AG04450 (cell line): Measurements from ENCODE around the gene UTY. TPM values are rescaled to one million over a fixed set of nuclear protein-coding genes. Genes with fewer than 3 reads are reported as not detected.
"Not testable (repeated sequence)": the region's sequence is repeated elsewhere in the genome, so short reads cannot be mapped to it uniquely, and the experiment has no call there.

Source experiments
- CTCF ChIA-PET: fragments of 300-600, 350-600 bp; formaldehyde crosslinking; extraction: SDS; loops from one replicate; lab custom pipeline; 2022; ENCODE audit warnings: antibody characterized with exemption, inconsistent platforms; lab: Charles Lee
- POLR2A ChIA-PET: fragments of 350-600 bp; formaldehyde crosslinking; extraction: SDS; loops from one replicate; lab custom pipeline; 2021; ENCODE audit warnings: antibody characterized with exemption, inconsistent platforms; lab: Yijun Ruan, JAX
- DNase-seq: peaks from one replicate; pipeline ENCODE4 v3.0.0-alpha.2; 2011; ENCODE audit warnings: low read depth, low spot score
- H3K27ac ChIP-seq: one replicate; pipeline ENCODE4 v1.5.1; 2012; ENCODE audit warnings: low read depth, low read length, control low read depth
- H3K27me3 ChIP-seq: one replicate; pipeline ENCODE4 v1.6.0; 2012; ENCODE audit warnings: low read length; ENCODE audit not compliant: control insufficient read depth, insufficient read depth
- H3K4me3 ChIP-seq: 2 replicates; pipeline ENCODE4 v1.5.1; 2011; ENCODE audit warnings: mild to moderate bottlenecking, low read depth, low read length, control low read depth
- H3K9me3 ChIP-seq: 2 replicates; pipeline ENCODE4 v1.5.1; 2012; ENCODE audit warnings: low read length; ENCODE audit not compliant: control insufficient read depth, insufficient read depth
- CTCF ChIP-seq: IDR thresholded peaks from 2 replicates; pipeline ENCODE4 v1.5.1; 2011; ENCODE audit warnings: low read depth, low read length, control low read depth, inconsistent platforms
- polyA plus RNA-seq: library from polyadenylated mRNA; depleted of rRNA; stranded (reverse); fragments of >200 nt; gene quantifications from 2 replicates; pipeline ENCODE4 v1.2.3, GENCODE V29; 2011

Gene UTY
- polyA plus RNA-seq, 1 experiment: 11.0 TPM

GRCh38 chrY:13299411-13299810 lies 180.4 kb downstream of the UTY start:
- no peak for DNase-seq
- Histone ChIP-seq H3K27me3 (no peaks in the 10 kb centered on the region), H3K9me3 (no peaks in the 10 kb centered on the region), H3K27ac (no peak overlapping the region), H3K4me3 (no peak overlapping the region)
- POLR2A ChIA-PET: no interaction called here
- TF ChIP-seq CTCF: no peak
- CTCF ChIA-PET: no interaction called here

- TF ChIP-seq CTCF: no peak
- ChIA-PET CTCF (no interaction called here), POLR2A (no interaction called here)
Measured at GRCh38 chrY:13296176-13296890, 183.5 kb downstream of the UTY start.

GRCh38 chrY:13295026-13295425 lies 184.8 kb downstream of the UTY start:
- Histone ChIP-seq H3K4me3 (no peak overlapping the region), H3K27ac (no peak overlapping the region), H3K27me3 (no peaks in the 10 kb centered on the region), H3K9me3 (no peaks in the 10 kb centered on the region)
- ChIA-PET POLR2A (no interaction called here), CTCF (no interaction called here)
- no peak for TF ChIP-seq CTCF
- DNase-seq: no peak

More at GRCh38 chrY:13296176-13296890, 183.5 kb downstream of the UTY start:
- Histone ChIP-seq H3K4me3 (no peak overlapping the region), H3K27ac (no peak overlapping the region), H3K27me3 (no peaks in the 10 kb centered on the region), H3K9me3 (no peaks in the 10 kb centered on the region)
- no peak for DNase-seq

- Histone ChIP-seq H3K27me3 (no peaks in the 10 kb centered on the region), H3K27ac (no peak overlapping the region), H3K9me3 (peaks cover 4% of the 10 kb centered on the region; the same call in 1 of the 2 replicates), H3K4me3 (no peak overlapping the region)
- DNase-seq: no peak
- CTCF ChIA-PET: no interaction called here
- POLR2A ChIA-PET: no interaction called here
- TF ChIP-seq CTCF: no peak
Measured at GRCh38 chrY:13291199-13291598, 188.6 kb downstream of the UTY start.

- DNase-seq, CTCF ChIA-PET, H3K27me3 ChIP-seq, POLR2A ChIA-PET, H3K4me3 ChIP-seq, H3K9me3 ChIP-seq: not testable (repeated sequence)
- H3K27ac ChIP-seq: peak overlapping the region; percentile 21
Measured at GRCh38 chrY:13282151-13283054, 197.4 kb downstream of the UTY start.
